ENCODE data around the gene PRKD2.

Gene PRKD2

DNA sequence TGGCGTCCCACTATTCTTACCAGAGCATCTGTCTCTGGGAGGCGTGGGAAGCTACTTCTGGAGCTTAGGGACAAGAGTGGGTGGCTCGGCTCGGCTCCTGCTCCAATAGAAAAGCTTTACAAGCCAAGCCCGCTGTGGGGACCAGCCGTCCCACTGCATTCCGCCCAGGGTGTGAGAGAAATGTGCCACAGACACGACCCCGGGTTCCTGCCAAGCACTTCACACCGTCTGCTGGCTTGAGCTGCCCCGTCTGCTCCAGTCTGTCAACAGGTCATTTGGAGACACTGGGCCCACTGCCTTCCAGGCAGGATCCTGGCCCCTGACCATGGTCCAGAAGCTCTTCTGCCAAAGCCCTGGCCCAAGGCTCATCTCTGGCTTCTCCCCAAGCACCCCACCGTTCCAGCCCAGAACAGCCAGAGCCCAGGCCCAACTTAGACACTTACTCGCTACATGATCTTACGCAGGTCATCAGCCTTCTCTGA, 22.4 kb upstream of the PRKD2 start:
- no peak for DNase-seq

- DNase-seq: no peak
Observed at GRCh38 chr19:46737761-46738171, 20.9 kb upstream of the PRKD2 start.

- no peak for DNase-seq
Observed at GRCh38 chr19:46737298-46737654, 20.4 kb upstream of the PRKD2 start.

GRCh38 chr19:46736531-46737297, 19.8 kb upstream of the PRKD2 start:
- DNase-seq: no peak

DNA sequence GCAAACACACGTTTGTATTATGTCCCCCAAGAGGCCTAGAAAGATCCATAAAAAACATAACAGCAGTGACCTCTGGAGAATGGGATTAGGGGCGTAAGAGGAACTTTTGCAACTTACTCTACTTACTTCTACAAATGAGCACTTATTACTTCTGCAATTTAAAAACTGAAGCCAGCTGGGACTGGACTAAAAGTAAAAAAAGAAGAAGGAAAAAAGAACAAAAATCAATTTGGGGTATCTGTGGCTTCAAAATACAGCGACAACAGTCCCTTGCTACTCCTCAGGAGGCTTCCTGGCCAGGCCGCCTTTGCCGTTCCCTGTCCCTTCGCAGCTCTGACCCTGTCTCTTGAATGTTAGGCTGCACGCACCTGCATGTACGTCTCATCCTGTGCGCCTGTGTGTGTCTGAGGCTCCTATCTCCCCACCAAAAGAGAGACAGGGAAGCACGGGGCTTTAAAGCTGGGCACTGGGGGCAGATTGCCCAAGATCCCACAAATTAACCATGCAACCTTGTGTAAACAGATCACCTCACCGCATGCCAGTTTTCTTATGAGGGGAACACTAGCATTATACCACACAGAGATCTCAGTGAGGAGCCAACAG, 16.9 kb upstream of the PRKD2 start:
- no peak for DNase-seq

GRCh38 chr19:46732966-46733689, 16.2 kb upstream of the PRKD2 start:
- DNase-seq: no peak

DNA sequence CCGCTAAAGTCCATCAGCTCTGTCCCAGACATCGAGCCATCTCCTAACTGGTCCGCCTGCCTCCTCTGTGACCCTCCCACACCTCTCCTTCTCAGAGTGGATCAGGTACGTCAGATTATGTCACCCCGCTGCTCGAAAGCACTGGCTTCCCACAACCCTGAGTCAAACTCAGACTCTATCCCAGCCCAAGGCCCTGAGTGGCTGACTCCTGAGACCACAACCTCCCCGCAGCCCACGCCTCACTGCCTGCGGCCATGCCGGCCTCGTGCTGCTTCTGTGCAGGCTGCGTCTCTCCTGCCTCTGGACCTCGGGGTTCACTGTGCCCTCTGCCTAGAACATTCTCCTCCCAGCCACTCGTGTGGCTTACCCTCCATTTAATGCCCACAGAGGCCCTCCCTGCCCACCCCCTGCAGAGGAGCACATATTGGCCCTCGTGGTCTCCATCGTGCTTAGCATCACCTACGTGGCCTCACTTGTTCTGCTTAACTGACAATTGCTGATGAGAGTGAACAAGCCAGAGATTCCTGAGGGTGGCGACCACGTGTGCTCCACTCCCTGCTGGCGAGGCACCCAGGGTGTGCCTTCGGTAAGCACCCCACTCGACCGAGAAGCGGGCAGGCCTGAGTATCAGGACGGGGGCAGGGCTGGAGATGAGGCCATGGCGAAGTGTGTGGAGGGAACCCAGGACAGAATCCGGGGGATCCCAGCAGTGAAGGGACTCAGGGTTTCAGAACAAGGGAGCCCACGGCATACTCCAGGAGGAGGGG, 15.4 kb upstream of the PRKD2 start:
- no peak for DNase-seq

GRCh38 chr19:46731584-46731983, 14.7 kb upstream of the PRKD2 start:
- no peak for DNase-seq

DNA sequence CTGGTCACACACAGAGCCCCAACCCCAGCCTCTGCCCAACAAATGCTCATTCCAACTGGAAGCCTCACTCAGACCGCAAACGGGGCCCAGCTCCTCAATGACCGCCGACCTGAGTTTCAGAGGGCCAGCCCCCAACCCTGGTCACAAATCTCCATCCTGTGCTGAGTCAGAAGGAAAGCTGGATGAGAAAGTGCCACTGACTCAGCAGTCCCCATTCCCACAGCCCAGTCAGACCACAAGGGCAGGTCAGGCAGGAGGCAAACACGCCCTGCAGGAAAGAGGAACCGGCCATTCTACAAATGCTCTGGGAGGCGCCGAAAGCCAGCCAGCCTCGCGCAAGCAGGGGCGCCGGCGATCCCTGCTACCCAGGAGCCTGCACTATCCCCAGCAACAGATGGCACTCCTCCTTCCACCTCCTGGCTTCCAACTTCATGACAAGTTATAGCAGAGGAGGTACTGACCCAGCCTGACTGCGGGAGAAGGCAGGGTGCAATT, 14.1 kb upstream of the PRKD2 start:
- no peak for DNase-seq

GRCh38 chr19:46730595-46730994, 13.7 kb upstream of the PRKD2 start:
- DNase-seq: no peak

GRCh38 chr19:46730187-46730586, 13.3 kb upstream of the PRKD2 start:
- DNase-seq: no peak

- DNase-seq: no peak
Observed at GRCh38 chr19:46729696-46730095, 12.8 kb upstream of the PRKD2 start.

DNA sequence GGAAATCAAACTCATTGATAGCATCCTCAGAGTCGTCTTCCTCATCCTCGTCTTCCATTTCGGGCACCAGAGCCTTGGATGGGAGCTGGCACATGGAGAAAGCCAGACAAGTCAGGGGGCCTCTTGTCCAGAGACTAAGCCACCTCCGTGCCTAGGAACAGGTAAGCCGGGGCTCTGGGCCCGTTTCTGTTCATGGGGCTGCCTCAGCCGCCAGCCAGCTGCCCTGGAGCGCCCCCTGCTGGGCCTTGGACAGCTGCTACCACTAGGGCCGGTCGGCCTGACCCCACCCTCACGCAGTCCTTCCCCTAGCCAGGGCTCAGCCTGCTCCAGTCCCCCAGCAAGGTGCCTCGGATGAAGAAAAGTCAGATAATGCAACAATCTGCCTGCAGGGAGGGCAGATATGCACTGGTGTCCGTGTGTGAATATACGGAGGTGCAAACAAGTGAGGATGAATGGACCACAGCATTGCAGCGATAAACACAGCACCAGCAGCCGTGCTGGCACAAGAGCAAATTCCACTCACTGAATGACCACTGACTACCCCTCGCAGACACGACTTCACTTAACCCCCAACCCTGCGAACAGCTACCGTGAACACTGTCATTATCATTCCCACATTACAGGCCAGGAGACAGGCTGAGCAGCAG, 11.9 kb upstream of the PRKD2 start:
- DNase-seq: peak; percentile 45

DNA sequence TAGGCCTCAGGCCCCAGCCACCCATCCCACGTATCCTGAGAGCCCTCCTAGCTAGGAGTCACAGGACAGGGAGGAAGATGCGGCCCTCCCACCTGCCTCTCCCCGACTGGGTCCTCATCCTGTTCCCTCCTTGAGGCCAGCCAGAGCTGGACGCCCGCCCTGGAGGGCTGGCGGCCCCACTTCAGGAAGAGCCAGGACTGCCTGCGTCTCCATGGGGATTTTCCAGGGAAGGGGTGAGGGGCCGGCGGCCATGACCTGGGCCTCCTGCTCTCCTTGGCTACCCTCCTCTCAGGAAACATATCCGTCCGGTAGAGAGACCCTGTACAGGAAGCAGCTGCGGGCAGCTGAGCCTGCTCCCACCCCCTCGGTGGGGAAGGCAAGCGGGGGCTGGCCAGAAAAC, 11.3 kb upstream of the PRKD2 start:
- no peak for DNase-seq

DNA sequence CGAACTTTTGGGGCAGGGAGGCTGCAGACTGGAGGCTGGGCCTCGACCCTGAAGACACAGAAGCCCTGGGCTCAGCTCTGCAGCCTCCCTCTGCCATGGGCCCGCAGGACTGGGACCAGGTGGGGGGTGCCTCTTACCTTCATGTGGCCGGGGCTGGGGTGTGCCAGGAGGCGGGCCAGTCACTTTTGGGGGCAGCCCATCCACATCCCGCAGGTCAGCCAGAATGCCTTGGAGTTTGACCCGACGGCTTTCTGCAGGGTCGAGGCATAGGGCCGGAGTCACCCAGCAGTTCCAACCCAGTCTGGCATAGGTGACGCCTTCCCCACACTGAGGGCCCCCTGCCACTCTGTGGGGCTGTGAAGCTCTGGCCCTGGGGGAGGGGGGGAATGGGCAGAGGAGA, 10.8 kb upstream of the PRKD2 start:
- DNase-seq: no peak

DNA sequence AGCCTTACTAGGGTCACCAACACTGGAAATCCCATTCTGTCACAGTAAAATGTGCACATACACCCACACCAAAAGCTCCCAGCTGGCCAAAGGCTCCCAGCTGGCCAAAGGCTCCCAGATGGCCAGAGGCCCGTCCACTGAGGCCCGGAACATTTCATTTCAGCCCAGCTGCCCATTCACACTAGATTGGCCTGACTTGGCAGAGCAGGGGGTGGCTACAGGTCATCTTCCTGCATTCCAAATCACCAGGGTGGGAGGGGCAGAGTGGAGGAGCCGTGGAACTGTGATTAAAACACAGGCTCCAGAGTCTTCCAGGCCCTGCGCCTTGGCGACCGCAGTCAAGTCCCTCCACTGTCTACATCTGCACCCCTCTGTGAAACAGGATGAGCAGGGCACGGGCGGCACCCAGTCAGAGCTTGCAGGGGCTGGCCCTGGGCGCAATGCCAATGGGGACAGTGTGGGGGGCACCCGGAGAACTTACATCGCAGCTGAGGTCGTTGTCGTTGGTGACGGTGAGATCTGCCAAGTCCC, 10.1 kb upstream of the PRKD2 start:
- no peak for DNase-seq

- no peak for DNase-seq
Observed at GRCh38 chr19:46726551-46726950, 9.6 kb upstream of the PRKD2 start.

DNA sequence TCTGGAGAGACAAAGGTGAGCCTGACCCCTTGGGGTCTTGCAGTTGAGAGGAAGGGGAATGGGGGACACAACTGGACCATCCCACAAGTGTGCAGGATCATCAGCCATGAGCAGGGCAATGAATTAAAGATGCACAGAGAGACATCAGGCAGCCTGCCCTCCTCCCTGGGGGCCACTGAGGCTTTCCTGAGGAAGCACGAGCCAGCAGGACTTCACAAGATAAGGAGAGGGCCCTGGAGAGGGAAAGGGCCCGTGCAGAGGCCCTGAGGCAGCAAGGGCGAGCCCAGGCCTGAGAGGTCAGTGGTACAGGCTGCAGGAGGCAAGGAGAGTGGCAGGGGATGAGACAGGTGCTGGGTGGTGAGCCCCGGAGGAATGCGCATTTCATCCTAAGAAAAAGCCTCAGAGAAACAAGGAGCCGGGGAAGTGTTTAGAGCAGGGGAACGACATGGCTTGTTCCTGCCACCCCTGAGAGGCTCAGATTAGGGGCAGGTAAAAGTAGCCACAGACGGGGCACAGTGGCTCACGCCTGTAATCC, 9.0 kb upstream of the PRKD2 start:
- no peak for DNase-seq

GRCh38 chr19:46725036-46725820, 8.3 kb upstream of the PRKD2 start:
- no peak for DNase-seq

GRCh38 chr19:46724468-46724867, 7.6 kb upstream of the PRKD2 start:
- DNase-seq: no peak

DNA sequence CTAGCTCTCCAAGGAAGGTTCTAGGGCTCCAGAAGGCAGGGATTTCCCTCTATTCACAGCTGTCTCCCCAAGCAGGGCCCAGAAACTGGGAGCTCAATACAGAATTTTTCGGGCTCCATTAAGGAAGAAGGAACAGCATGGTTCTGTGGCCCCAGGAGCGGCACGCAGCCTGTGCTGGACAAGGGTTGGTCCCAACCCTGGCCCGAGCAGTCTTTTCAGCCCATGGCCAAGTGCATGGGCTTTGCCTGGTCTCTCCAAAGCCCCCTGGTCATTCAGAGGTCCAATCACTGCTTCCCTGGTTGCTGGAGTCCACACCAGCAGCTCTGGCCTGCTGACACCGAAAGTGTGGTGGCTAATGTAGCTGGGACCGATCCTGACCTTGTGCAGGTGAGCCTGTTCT, 6.6 kb upstream of the PRKD2 start:
- no peak for DNase-seq
